ENCODE measurements around the gene SHH.

- no peak for TF ChIP-seq CTCF (IDR thresholded peaks at IDR 0.05)
- TF ChIP-seq EP300 (IDR thresholded peaks at IDR 0.05) = no peak
Observed at GRCh38 chr7:155799514-155799913, 12.7 kb downstream of the SHH start.

Measured in tibial nerve (tissue), 4 donors.